H1 (cell line): ENCODE measurements around the gene SEMA3A. TPM values are rescaled to one million over a fixed set of nuclear protein-coding genes. Genes with fewer than 3 reads are reported as not detected.

Source experiments
- CTCF ChIA-PET: fragments of 300-600 bp; sonication (Branson Sonifier 250); formaldehyde crosslinking; loops from one replicate; lab custom pipeline; 2021; ENCODE audit not compliant: partially characterized antibody; lab: Charles Lee
- POLR2A ChIA-PET: fragments of 300-600 bp; sonication (Branson Sonifier 250); formaldehyde crosslinking; loops from one replicate; lab custom pipeline; 2021; ENCODE audit warnings: inconsistent platforms; ENCODE audit not compliant: partially characterized antibody; lab: Charles Lee
- DNase-seq, 2 experiments: peaks; one replicate each; pipeline versions ENCODE4 v3.0.0 to v3.0.0-alpha.2; 2010 to 2022; ENCODE audit warnings: low spot score in 2 of 2, low read depth in 1 of 2, mixed read lengths in 1 of 2
- FAIRE-seq: peaks from 2 replicates; lab custom pipeline; 2011; peaks lifted over from hg19 to GRCh38; lab: Jason Lieb, UNC
- H2AFZ ChIP-seq: 2 replicates; pipeline ENCODE4 v1.8.1; 2012; ENCODE audit warnings: low read length, inconsistent platforms
- H2AK5ac ChIP-seq: 2 replicates; pipeline ENCODE4 v1.6.1; 2013; ENCODE audit warnings: low read depth, low read length
- H2BK120ac ChIP-seq: replicated peaks from 2 replicates; pipeline ENCODE3; 2013; ENCODE audit warnings: low read depth, low read length, inconsistent platforms
- H2BK12ac ChIP-seq: 2 replicates; pipeline ENCODE4 v1.6.1; 2013; ENCODE audit warnings: low read depth, low read length
- H2BK15ac ChIP-seq: 2 replicates; pipeline ENCODE4 v1.6.1; 2013; ENCODE audit warnings: low read length
- H2BK20ac ChIP-seq: 2 replicates; pipeline ENCODE4 v1.6.1; 2013; ENCODE audit warnings: low read length
- H2BK5ac ChIP-seq: 2 replicates; pipeline ENCODE4 v1.6.1; 2013; ENCODE audit warnings: low read depth, low read length
- H3K14ac ChIP-seq: 2 replicates; pipeline ENCODE4 v1.6.1; 2013; ENCODE audit warnings: inconsistent platforms; ENCODE audit not compliant: insufficient read length
- H3K18ac ChIP-seq: 2 replicates; pipeline ENCODE4 v1.6.1; 2013; ENCODE audit warnings: low read length; ENCODE audit errors: extremely low read depth
- H3K23ac ChIP-seq: 2 replicates; pipeline ENCODE4 v1.6.1; 2013; ENCODE audit warnings: inconsistent platforms; ENCODE audit not compliant: insufficient read length
- H3K23me2 ChIP-seq: 2 replicates; pipeline ENCODE4 v1.6.1; 2013; ENCODE audit warnings: low read depth, low read length
- H3K27ac ChIP-seq: 2 replicates; pipeline ENCODE4 v1.6.1; 2011; ENCODE audit warnings: low read depth, low read length, inconsistent platforms
- H3K27me3 ChIP-seq, 4 experiments: replicated peaks in 1 of 4; 1 replicate in 1 of 4; 2 replicates in 3 of 4; pipeline versions ENCODE4 v1.6.1 to v1.8.1; 2011 to 2013; ENCODE audit warnings: low read length in 3 of 4, mild to moderate bottlenecking in 3 of 4, inconsistent platforms in 2 of 4, mixed read lengths in 2 of 4, moderate library complexity in 1 of 4; ENCODE audit not compliant: control insufficient read depth in 3 of 4, insufficient read depth in 3 of 4; ENCODE audit errors: extremely low read depth in 1 of 4
- H3K36me3 ChIP-seq, 4 experiments: 2 replicates each; pipeline versions ENCODE4 v1.6.1 to v1.8.1; 2011 to 2013; ENCODE audit warnings: mild to moderate bottlenecking in 4 of 4, low read length in 3 of 4, moderate library complexity in 2 of 4, control low read depth in 1 of 4, inconsistent platforms in 1 of 4; ENCODE audit not compliant: insufficient read depth in 4 of 4, control insufficient read depth in 2 of 4
- H3K4ac ChIP-seq: replicated peaks from 2 replicates; pipeline ENCODE3; 2013; ENCODE audit warnings: low read length, low read depth, mixed read lengths, inconsistent platforms; ENCODE audit not compliant: insufficient read length
- H3K4me1 ChIP-seq, 4 experiments: replicated peaks in 1 of 4; 1 replicate in 1 of 4; 2 replicates in 3 of 4; pipeline versions ENCODE4 v1.6.1 to v1.8.1; 2011 to 2013; ENCODE audit warnings: low read length in 3 of 4, inconsistent platforms in 2 of 4, mixed read lengths in 1 of 4; ENCODE audit not compliant: insufficient read depth in 4 of 4, control insufficient read depth in 3 of 4
- H3K4me2 ChIP-seq, 2 experiments: 2 replicates each; pipeline versions ENCODE4 v1.6.1 to v1.8.1; 2011 to 2013; ENCODE audit warnings: low read depth in 2 of 2, low read length in 2 of 2, control low read depth in 1 of 2, inconsistent platforms in 1 of 2, mild to moderate bottlenecking in 1 of 2; ENCODE audit not compliant: insufficient read depth in 1 of 2
- H3K4me3 ChIP-seq, 4 experiments: fragments of 200-600, 300-600 bp in 1 of 4; sonication (generic), shearing (Covaris generic), sonication (Bioruptor Twin) in 1 of 4; 2 replicates each; pipeline versions ENCODE4 v1.5.1 to v1.8.1; 2011 to 2016; ENCODE audit warnings: low read length in 4 of 4, low read depth in 3 of 4, control low read depth in 2 of 4, inconsistent platforms in 2 of 4, mild to moderate bottlenecking in 2 of 4, mixed read lengths in 1 of 4, moderate library complexity in 1 of 4; ENCODE audit not compliant: insufficient read depth in 2 of 4; ENCODE audit errors: extremely low read depth in 1 of 4
- H3K56ac ChIP-seq: replicated peaks from 2 replicates; pipeline ENCODE3; 2013; ENCODE audit warnings: low read depth, mild to moderate bottlenecking, mixed read lengths, low read length, inconsistent platforms; ENCODE audit not compliant: insufficient read length
- H3K79me1 ChIP-seq: 2 replicates; pipeline ENCODE4 v1.6.1; 2013; ENCODE audit warnings: low read depth, low read length, control low read depth
- H3K79me2 ChIP-seq, 2 experiments: 2 replicates each; pipeline versions ENCODE4 v1.6.1 to v1.8.1; 2012 to 2013; ENCODE audit warnings: low read length in 2 of 2, mild to moderate bottlenecking in 2 of 2, inconsistent platforms in 1 of 2; ENCODE audit not compliant: insufficient read depth in 2 of 2, control insufficient read depth in 1 of 2
- H3K9ac ChIP-seq, 4 experiments: replicated peaks in 1 of 4; 1 replicate in 1 of 4; 2 replicates in 3 of 4; pipeline versions ENCODE4 v1.6.1 to v1.8.1; 2011 to 2013; ENCODE audit warnings: low read depth in 3 of 4, low read length in 3 of 4, control low read depth in 2 of 4, mild to moderate bottlenecking in 2 of 4, moderate library complexity in 2 of 4, inconsistent platforms in 1 of 4; ENCODE audit errors: extremely low read depth in 1 of 4
- H3K9me3 ChIP-seq, 2 experiments: 2 replicates each; pipeline versions ENCODE4 v1.6.1 to v1.8.1; 2012 to 2013; ENCODE audit warnings: mild to moderate bottlenecking in 2 of 2, moderate library complexity in 2 of 2, control low read depth in 1 of 2, inconsistent platforms in 1 of 2, low read depth in 1 of 2, low read length in 1 of 2, mixed read lengths in 1 of 2; ENCODE audit not compliant: insufficient read depth in 2 of 2
- H4K20me1 ChIP-seq, 2 experiments: replicated peaks in 1 of 2; 2 replicates each; pipeline versions ENCODE3 to v1.8.1; 2011 to 2013; ENCODE audit warnings: inconsistent platforms in 2 of 2, low read length in 2 of 2, mild to moderate bottlenecking in 1 of 2; ENCODE audit not compliant: insufficient read depth in 2 of 2, control insufficient read depth in 1 of 2
- H4K5ac ChIP-seq: 2 replicates; pipeline ENCODE4 v1.6.1; 2013; ENCODE audit warnings: low read length, low read depth, mixed read lengths, inconsistent platforms; ENCODE audit not compliant: insufficient read length
- H4K8ac ChIP-seq: 2 replicates; pipeline ENCODE4 v1.8.0; 2013; ENCODE audit warnings: mild to moderate bottlenecking, moderate library complexity, low read length, inconsistent platforms; ENCODE audit not compliant: insufficient read depth; ENCODE audit errors: extremely low read depth
- H4K91ac ChIP-seq: replicated peaks from 2 replicates; pipeline ENCODE3; 2013; ENCODE audit warnings: low read length, mixed read lengths, inconsistent platforms; ENCODE audit not compliant: insufficient read length
- CREB1 ChIP-seq: IDR thresholded peaks from 2 replicates; pipeline ENCODE4 v1.6.1; 2012; ENCODE audit warnings: inconsistent platforms
- SIRT6 ChIP-seq: IDR thresholded peaks from one replicate; pipeline ENCODE4 v1.7.1; 2012; ENCODE audit warnings: low read length, inconsistent platforms
- TBP ChIP-seq: IDR thresholded peaks from 2 replicates; pipeline ENCODE4 v1.6.1; 2011; ENCODE audit warnings: low read depth, low read length, improper control_type of control experiment
- TCF12 ChIP-seq: IDR thresholded peaks from 2 replicates; pipeline ENCODE4 v1.6.1; 2011; ENCODE audit warnings: low read depth, mild to moderate bottlenecking, low read length
- WGBS, 2 experiments: shearing (Covaris generic) in 1 of 2; methylation state at CpG; one replicate each; pipeline versions ENCODE4 v1.1.6 to v1.1.7; 2013 to 2015; ENCODE audit warnings: low lambda C conversion rate in 2 of 2, mixed read lengths in 2 of 2, inconsistent platforms in 1 of 2, low coverage in 1 of 2, missing lambda C conversion rate in 1 of 2; ENCODE audit not compliant: insufficient replicate concordance in 2 of 2, insufficient coverage in 1 of 2, insufficient read length in 1 of 2; ENCODE audit errors: extremely low coverage in 1 of 2, missing lambda C conversion rate in 1 of 2; 5-methylcytosine and 5-hydroxymethylcytosine counted together
- polyA plus RNA-seq, 7 experiments: library from polyadenylated mRNA; depleted of rRNA in 3 of 7; stranded (reverse) in 5 of 7; unstranded in 2 of 7; fragments of >200 nt in 5 of 7; fragments of 200-250 nt in 2 of 7; gene quantifications; 1 replicate in 5 of 7; 2 replicates in 1 of 7; 4 replicates in 1 of 7; pipeline versions ENCODE4 v1.2.1 to v1.2.3, GENCODE V29; 2011 to 2013; ENCODE audit warnings: missing spikeins in 2 of 7, mixed read lengths in 2 of 7
- total RNA-seq: library from RNA; stranded (reverse); fragmentation: NEBNext Ultra II Directional; extraction: Animal tissue kit (Norgen Biotek cat#: 25700); gene quantifications from 2 replicates; pipeline ENCODE4 v1.2.1, GENCODE V29; 2021

The SEMA3A gene
- total and polyA plus RNA-seq, 2 of the 8 experiments (the other 6 are each of a cell fraction or from before 2014, with no cell fraction given): 8.1 to 45.9 TPM

- Histone ChIP-seq H3K79me1 (no peaks in the 10 kb centered on the region), H2BK15ac (no peak overlapping the region), H3K4me1 (no peaks in the 10 kb centered on the region), H3K9ac (no peak overlapping the region), H3K4me3 (no peak overlapping the region), H4K91ac (no peak overlapping the region), H4K8ac (no peak overlapping the region), H3K56ac (no peak overlapping the region), H2AK5ac (no peak overlapping the region), H3K23ac (no peak overlapping the region), H3K36me3 (peaks cover 0 to 15% (median 4%) of the 10 kb centered on the region in 4 experiments; a peak in 3 of 8 replicates), H2BK5ac (no peak overlapping the region), H2BK12ac (no peak overlapping the region), H3K4me2 (no peak overlapping the region), H3K79me2 (peaks cover 0 to 8% of the 10 kb centered on the region in 2 experiments; a peak in 1 of 4 replicates), H3K4ac (no peak overlapping the region), H3K9me3 (peaks cover 15 to 17% of the 10 kb centered on the region in 2 experiments), H2BK20ac (no peak overlapping the region), H3K14ac (no peak overlapping the region), H2AFZ (no peak overlapping the region), H3K18ac (no peak overlapping the region), H4K5ac (no peak overlapping the region), H3K27me3 (no peaks in the 10 kb centered on the region), H3K27ac (no peak overlapping the region), H2BK120ac (no peak overlapping the region), H3K23me2 (no peaks in the 10 kb centered on the region)
- 54% methylated on average over 3 of the region's 3 CpGs; no CpG with 5 or more reads in 1 of the 2 experiments for WGBS, 2 experiments
- no peak for FAIRE-seq
- DNase-seq: no peak
- ChIA-PET POLR2A (no interaction called here), CTCF (no interaction called here)
- TF ChIP-seq SIRT6: no peak
- TF ChIP-seq CREB1: no peak
- TF ChIP-seq TBP: no peak
- TF ChIP-seq TCF12: no peak
- TF ChIP-seq, all 59 proteins: peak for 0
- H4K20me1 ChIP-seq: no peaks in the 10 kb centered on the region
Observed at GRCh38 chr7:84177758-84178412, 16.7 kb downstream of the SEMA3A start.
